Activated CD4-positive, alpha-beta T cell treated with anti-CD3 and anti-CD28 coated beads for 48 hours (primary cell): ENCODE measurements around the gene CAPN14.

ENCODE experiments used
- DNase-seq: peaks from one replicate; pipeline ENCODE4 v3.0.0-alpha.2; 2020

The CAPN14 gene, protein sequence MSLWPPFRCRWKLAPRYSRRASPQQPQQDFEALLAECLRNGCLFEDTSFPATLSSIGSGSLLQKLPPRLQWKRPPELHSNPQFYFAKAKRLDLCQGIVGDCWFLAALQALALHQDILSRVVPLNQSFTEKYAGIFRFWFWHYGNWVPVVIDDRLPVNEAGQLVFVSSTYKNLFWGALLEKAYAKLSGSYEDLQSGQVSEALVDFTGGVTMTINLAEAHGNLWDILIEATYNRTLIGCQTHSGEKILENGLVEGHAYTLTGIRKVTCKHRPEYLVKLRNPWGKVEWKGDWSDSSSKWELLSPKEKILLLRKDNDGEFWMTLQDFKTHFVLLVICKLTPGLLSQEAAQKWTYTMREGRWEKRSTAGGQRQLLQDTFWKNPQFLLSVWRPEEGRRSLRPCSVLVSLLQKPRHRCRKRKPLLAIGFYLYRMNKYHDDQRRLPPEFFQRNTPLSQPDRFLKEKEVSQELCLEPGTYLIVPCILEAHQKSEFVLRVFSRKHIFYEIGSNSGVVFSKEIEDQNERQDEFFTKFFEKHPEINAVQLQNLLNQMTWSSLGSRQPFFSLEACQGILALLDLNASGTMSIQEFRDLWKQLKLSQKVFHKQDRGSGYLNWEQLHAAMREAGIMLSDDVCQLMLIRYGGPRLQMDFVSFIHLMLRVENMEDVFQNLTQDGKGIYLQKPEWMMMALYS

GRCh38 chr2:31217465-31218200, at the start of gene CAPN14:
Gene CAPN14, minus strand, starts transcription at chr2:31217515. Its CDS starts 12,068 bp downstream, at chr2:31205447.
- no peak for DNase-seq

DNA sequence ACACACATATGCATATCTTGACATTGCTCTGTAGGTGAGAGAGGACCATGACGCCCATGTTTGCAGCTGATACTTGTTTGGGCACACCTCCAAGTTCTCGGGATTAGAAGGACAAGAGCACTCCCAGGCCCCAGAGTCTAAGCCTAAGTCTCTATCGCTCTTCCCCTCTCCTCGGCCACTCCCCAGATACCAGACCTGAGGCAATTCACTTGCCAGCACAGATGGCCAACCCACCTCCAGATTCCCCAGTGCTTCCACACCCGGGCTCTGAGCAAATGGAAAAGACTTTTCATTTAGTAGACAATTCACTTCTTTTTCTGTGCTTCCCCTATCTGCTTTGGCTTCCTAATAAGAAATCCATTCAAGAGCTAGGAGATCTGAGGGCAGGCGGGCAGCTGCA, 49.5 kb upstream of the CAPN14 start:
- DNase-seq, result no peak

GRCh38 chr2:31265234-31265633, 47.9 kb upstream of the CAPN14 start:
- no peak for DNase-seq

DNA sequence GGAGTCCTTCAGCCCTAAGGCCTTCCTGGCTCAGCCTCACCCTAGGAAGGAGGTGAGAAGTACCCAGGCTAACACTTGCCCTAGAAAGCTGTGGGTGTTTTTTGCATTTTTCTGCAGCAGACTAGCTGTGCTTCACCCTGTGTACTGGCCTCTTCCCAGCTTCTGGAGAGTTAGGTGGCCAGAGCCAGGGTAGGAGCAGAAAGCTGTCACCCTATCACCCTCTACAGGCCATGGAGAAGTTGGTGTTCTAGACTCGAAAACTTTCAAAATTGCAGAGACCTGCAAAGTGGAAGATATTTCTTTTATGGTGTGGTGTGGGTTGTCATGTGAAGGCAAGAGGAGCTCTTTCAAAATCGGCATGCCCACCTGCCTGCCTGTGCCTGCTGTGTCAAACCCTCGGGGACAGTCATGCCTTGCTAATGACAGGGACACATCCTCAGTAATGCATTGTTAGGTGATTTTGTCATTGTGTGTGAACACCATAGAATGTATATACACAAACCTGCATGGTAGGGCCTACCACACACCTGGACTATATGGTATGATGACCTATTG, 46.4 kb upstream of the CAPN14 start:
- DNase-seq, result no peak

GRCh38 chr2:31260870-31261269, 43.6 kb upstream of the CAPN14 start:
- DNase-seq, result no peak

DNA sequence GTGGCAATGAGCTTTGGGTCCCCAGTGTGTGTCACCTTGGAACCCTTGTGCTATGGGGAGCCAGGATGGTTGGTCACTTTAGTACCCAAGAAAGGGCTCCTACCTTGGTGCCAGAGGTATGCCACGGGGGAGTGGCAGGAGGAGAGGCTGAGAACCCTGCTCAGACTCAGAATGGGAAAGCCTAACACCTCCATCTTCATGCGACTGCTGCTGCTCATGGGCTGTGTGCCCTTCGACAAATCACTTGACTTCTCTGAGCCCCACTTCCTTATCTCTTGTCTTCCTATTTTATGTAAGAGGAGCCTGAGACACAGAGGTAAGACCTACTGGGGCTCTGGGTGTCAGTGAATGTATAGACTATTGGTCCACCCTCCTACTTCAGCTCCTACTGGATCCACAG, 41.8 kb upstream of the CAPN14 start:
- no peak for DNase-seq

- no peak for DNase-seq
Measured at GRCh38 chr2:31258351-31258750, 41.0 kb upstream of the CAPN14 start.

GRCh38 chr2:31256611-31257382, 39.5 kb upstream of the CAPN14 start:
- no peak for DNase-seq

- no peak for DNase-seq
Measured at GRCh38 chr2:31255911-31256571, 38.7 kb upstream of the CAPN14 start.

DNA sequence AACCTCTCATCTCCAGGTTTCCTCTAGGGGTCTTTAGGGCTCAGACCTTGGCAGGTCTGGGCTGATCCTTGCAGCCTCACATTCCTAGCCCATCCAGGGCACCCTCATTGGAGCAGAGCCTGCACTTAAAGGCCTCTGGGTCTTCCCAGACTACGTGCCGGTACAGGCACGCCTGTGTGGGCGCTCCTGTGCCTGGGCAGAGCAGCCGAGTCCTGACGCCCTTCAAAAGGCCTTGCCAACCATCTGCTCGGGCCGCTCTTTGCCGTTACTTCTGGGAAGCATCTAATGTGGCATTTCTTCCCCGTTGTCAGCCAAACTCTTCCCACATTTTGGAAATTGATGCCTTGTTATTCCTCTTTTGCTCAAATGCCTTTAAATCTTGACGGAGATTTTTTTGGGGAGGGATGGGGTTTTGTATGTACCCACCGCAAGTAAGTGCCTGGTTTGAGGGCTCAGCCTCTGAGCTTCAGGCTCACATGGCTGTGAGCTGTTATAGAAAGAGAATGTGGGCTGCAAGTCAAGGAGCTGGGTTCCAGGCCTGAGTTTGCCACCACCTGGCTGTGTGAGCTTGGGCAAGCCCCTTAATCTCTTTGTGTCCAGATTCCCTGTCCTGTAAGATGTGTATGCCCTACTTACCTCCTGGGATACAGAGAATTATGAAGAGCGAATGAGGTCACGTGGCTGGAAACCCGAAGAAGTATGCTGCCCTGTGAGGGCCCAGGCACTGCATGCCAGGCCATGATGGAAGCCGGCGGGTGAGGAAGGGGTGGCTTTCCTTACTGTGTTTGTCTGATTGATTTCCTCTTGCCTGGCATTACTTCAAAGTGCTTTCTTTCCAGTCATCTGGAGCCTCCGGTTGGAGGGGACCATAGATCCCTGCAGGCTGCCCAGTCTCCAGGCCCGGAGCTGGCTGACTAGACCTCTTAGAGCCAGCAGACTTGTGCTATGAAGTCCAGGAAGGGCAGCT, 37.2 kb upstream of the CAPN14 start:
- DNase-seq, result no peak

DNA sequence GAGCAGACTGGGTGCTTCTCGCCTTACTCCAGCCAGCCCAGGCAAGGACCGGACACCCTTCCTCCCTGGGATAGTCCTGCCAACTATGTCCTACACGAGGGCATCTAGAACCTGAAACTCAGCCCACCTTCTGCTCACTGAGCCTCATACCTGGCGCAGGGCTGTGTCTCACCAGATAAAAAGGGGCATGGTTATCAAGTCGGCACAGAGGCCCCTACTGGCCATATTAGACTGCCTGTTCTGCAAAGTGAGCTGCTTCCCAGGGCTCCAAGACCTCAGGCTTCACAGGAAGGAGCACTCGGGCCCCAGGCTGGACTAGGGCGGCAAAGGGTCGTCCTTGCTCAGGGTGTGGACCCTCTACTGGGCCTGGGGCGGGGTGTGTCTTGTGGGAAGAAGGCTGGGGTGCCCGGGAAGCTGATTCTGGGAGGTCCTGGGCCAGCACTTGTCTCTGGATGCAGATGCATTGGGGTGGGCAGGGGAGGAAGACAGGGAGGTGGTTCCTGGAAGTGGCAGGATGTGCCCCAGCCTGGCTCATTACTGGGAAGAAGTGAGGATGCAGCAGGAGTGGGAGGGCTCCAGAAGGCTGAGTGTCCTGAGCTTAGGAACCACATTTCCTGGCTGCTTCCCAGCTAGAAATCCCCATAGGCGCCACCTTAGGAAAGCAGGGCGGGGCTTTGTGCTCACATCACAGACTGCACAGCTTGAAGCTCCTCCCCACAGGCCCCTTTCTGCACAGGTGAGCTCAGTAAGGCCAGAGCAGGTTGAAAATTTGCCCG, 36.2 kb upstream of the CAPN14 start:
- DNase-seq, result no peak

DNA sequence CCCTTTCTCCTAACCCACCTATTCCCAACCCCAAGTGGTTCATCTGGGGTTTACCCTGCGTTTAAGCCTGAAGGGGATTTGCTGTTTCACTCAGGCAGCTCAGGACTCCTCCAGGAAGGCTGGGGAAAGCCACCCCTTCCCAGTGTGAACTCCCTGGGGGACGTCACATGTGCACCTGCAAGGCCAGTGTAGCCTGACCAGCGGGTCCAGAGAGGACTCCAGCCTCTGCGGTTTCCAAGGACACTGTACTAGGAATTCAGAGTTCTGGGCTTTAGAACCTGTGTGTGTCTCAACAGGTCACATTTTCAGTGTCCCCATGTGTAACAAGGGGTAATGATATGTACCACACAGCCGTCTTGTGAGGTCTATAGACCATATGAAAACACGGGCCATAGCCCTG, 34.5 kb upstream of the CAPN14 start:
- no peak for DNase-seq

DNA sequence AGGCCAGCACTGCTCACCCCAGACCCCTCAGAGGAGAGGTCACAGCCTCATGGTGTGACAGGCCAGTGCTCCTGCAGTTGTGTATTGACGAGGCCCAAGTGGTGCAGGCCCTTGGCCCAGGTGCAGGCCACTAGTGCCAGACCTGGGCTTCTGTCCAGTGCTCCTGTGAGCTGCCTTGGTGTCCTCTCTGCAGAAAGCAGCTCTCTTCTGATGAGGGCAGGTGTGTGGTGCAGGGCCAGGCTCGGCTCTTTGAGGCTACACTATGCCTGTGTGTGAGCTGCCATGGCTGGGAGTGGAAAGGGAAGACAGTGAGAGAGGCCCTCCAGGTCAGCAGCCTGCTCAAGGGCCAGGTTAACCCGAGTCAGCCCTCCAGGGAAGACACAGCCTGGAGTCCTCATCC, 33.7 kb upstream of the CAPN14 start:
- DNase-seq, result no peak

GRCh38 chr2:31249009-31249690, 31.8 kb upstream of the CAPN14 start:
- no peak for DNase-seq

DNA sequence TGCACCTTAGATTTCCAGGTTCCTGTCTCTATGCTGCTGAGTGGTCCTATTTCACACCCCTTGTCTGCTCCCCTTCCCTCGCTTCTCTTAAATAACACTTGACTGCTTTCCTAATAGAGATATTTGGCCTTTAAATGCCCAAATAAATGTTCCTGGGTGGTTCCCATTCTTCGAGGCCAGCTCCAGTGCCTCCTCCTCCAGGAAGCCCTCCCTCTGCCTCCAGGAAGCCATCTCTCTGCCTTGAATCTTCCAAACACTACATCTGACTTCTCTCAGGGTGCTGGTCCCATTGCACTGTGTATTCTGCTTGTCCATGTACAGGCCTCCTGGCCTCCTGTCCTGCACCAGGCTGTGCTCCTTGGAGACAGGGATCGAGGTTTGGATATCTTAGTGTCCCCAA, 30.8 kb upstream of the CAPN14 start:
- DNase-seq, result no peak

DNA sequence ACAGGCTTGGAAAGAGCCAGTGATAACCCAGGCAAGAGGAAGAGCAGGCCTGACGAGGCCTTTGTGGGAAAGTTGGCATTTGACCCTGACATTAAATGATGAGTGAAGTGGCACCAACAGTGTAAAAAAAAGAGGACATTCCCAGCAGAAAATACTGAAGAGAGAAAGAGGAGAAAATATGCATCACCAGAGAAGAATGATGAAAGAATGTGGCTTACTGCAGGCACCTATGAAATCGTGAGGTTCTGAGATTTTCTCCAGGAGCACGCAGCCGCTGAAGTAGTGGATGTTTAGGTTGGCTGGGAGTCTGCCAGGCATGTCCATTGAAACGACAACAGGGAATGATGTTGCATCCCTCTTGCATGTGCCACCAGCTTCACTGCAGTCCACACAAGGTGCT, 30.4 kb upstream of the CAPN14 start:
- DNase-seq, result no peak

- no peak for DNase-seq
Measured at GRCh38 chr2:31246184-31246852, 29.0 kb upstream of the CAPN14 start.

DNA sequence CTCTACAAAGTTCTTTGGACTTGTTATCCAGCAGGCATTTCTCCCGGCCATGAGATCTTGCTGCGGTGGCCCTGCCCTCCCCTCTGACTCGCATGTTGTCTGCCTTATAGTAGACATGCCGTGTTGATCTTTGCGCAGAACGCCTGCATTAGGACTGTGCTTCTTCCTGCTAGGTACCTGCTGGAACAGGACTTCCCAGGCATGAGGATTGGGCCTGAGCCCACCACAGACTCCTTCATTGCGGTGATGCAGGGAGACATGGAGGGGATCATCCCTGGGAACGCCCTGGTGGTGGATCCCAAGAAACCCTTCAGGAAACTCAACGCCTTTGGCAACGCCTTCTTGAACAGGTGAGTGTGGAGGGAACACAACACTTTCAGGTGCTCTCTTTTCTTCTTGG, 26.8 kb upstream of the CAPN14 start:
- no peak for DNase-seq

DNA sequence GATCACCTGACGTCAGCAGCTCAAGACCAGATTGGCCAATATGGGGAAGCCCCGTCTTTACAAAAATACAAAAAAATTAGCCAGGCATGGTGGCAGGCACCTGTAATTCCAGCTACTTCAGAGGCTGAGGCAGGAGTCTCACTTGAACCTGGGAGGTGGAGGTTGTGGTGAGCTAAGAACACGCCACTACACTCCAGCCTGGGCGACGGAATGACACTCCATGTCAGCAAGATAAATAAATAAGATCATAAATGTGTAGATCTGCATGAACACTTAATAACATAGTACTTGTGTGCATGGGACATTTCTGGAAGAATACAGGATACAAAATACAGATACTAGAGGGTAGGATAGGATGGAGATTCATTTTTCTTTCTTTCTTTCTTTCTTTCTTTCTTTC, 25.7 kb upstream of the CAPN14 start:
- no peak for DNase-seq
